HAP-1 (cell line): ENCODE measurements around the gene JMJD8.
"Not testable (repeated sequence)": the region's sequence is repeated elsewhere in the genome, so short reads cannot be mapped to it uniquely, and the experiment has no call there.

Experiments used
- DNase-seq, 2 experiments: peaks; one replicate each; pipeline ENCODE4 v3.0.0-alpha.2; 2016 to 2020; ENCODE audit warnings: low spot score in 2 of 2
- H3K27me3 ChIP-seq: fragments of 250-450 bp; sonication (Bioruptor Pico); 2 replicates; pipeline ENCODE4 v1.5.1; 2020; ENCODE audit warnings: low read depth, mild to moderate bottlenecking, moderate library complexity
- H3K36me3 ChIP-seq: fragments of 250-450 bp; sonication (Bioruptor Pico); replicated peaks from 2 replicates; pipeline ENCODE4 v1.5.1; 2020; ENCODE audit warnings: mild to moderate bottlenecking
- H3K4me1 ChIP-seq: fragments of 250-450 bp; sonication (Bioruptor Pico); 2 replicates; pipeline ENCODE4 v1.5.1; 2020; ENCODE audit warnings: mild to moderate bottlenecking
- H3K4me3 ChIP-seq: fragments of 250-450 bp; sonication (Bioruptor Pico); 2 replicates; pipeline ENCODE4 v1.5.1; 2020; ENCODE audit warnings: mild to moderate bottlenecking, moderate library complexity
- H3K9me3 ChIP-seq: fragments of 250-450 bp; sonication (Bioruptor Pico); 2 replicates; pipeline ENCODE4 v1.5.1; 2020; ENCODE audit warnings: mild to moderate bottlenecking, moderate library complexity
- in situ Hi-C: fragments of 300-500 bp; cut with MboI; formaldehyde crosslinking; loops from 3 replicates; pipeline ENCODE4 v1.14.3; 2020; ENCODE audit warnings: low sequenced_read_pairs, inconsistent platforms, mixed read lengths

The JMJD8 gene

DNA sequence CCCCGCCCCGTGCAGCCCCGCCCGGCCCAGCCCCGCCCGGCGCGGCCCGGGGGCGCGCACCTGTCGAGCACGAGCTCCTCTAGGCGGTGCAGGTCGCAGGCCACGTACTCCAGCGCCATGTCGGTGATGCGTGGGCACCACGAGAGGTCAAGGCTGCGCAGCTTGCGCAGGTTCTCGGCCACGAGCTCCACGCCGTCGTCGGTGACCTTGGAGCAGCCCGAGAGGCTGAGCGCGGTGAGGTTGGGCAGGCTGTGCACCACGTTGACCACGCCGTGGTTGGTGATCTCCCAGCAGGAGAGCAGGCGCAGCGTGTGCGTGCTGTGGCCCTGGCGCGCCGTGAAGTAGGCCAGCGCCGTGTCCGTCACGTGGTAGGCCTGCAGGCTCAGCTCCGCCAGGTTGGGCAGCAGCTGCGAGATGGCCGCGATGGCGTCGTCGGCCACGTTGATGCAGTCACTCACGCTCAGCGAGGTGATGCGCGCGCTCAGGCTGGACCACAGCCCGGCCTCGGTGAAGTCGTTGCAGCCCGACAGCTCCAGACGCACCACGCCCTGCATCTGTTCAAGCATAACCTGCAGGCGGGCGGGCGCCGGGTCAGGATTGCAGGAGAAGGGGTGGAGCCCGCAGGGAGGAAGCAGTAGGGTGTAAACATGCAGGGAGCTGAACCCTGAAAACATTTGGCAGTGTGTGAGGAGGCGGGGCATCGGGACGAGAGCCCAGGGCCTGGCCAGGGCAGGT, 11.4 kb upstream of the JMJD8 start:
- Histone ChIP-seq H3K9me3 (no peaks in the 10 kb centered on the region), H3K4me3 (peak overlapping the region; percentile 38), H3K36me3 (no peaks in the 10 kb centered on the region), H3K4me1 (peaks cover 9% of the 10 kb centered on the region), H3K27me3 (peaks cover 6% of the 10 kb centered on the region; the same call in 1 of the 2 replicates)
- in situ Hi-C loops = no loop called here
- peak in 1 of 2 experiments; percentile 74 for DNase-seq

DNA sequence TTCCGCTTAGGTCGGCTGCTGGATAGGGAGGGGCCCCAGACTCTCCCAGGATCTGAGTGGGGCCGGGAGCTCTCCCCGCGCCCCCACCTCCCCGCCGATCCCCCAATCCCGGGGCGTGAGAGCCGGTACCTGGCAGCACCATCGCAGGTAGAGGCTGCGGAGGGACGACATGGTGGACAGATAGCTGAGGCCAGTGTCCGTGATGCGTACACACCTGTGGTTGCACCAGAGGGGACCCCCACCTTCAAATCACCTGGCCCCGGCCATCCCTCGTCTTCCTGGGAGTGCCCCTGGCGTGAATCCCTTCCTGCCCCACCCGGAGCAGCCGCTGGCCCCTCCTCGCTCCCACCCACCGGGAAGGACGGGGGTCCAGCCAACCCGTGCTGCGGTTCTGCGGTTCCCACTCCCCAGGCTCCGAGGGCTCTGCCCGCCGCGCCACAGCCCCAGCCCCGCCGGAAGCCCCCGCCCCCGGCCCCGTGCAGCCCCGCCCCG, 10.8 kb upstream of the JMJD8 start:
- no peak for DNase-seq
- Histone ChIP-seq H3K9me3 (no peaks in the 10 kb centered on the region), H3K4me3 (peak overlapping the region; percentile 38), H3K4me1 (peaks cover 11% of the 10 kb centered on the region), H3K36me3 (no peaks in the 10 kb centered on the region), H3K27me3 (peaks cover under 1% of the 10 kb centered on the region; the same call in 1 of the 2 replicates)
- in situ Hi-C loops = no loop called here

DNA sequence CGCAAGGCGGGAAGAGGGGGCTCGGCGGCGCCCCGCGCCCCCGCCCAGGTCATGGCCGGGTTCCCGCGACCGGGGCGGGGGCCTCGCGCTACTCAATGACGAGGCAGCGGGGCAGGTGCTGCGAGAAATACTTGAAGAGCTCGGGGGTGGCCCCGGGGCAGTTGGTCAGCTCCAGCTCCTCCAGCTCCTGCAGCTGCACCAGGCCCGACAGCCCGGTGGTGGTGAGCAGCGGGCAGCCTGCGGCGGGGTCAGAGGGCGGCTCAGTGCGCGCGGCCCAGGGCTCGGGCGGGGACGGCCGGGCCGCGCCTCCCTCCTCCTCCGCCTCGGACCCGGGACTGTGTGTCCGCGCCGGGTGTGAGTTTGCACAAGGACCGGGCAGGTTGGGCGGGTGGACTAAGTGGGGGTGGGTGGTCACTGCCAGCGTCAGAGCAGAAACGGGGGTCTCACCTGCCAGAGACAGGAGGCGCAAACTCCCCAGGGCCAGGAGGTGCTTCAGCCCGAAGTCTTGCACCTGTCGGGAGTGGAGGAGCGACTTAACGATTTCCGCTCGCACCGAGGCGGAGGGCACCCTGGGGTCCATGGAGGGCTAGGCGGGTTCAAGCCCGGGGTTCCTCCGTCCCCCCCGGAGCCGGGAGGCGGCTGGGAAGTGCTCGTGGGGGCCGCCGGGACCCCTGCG, 10.2 kb upstream of the JMJD8 start:
- no peaks in the 10 kb centered on the region for H3K36me3 ChIP-seq
- peak overlapping the region; percentile 38 for H3K4me3 ChIP-seq
- in situ Hi-C loops = no loop called here
- DNase-seq = no peak
- H3K4me1 ChIP-seq = peaks cover 14% of the 10 kb centered on the region
- H3K9me3 ChIP-seq = no peaks in the 10 kb centered on the region
- H3K27me3 ChIP-seq = no peaks in the 10 kb centered on the region; the same call in 1 of the 2 replicates

DNA sequence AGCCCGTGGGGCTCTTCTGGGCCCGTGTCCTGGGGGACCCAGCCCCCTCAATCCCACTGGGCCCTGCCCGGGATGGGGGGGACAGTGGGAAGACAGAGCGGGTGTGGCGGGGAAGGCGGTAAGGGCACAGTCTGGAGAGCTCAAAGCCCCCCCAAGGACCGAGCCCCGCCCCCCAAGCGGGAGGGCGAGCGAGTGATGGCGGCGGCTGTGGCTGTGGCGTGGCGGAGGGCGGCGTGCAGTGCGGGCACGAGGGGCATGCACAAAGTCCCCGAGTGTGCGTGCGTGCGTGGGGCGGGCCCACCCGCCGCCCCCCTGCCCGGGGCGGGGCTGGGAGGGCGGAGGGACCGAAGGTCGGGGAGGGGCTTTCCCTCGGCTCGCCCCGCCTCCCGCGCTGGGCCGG, 9.6 kb upstream of the JMJD8 start:
- no peaks in the 10 kb centered on the region; the same call in 1 of the 2 replicates for H3K27me3 ChIP-seq
- H3K36me3 ChIP-seq = no peaks in the 10 kb centered on the region; the same call in 1 of the 2 replicates
- H3K9me3 ChIP-seq = no peaks in the 10 kb centered on the region
- in situ Hi-C loops = no loop called here
- peaks cover 17% of the 10 kb centered on the region for H3K4me1 ChIP-seq
- no peak for DNase-seq
- no peak overlapping the region for H3K4me3 ChIP-seq

DNA sequence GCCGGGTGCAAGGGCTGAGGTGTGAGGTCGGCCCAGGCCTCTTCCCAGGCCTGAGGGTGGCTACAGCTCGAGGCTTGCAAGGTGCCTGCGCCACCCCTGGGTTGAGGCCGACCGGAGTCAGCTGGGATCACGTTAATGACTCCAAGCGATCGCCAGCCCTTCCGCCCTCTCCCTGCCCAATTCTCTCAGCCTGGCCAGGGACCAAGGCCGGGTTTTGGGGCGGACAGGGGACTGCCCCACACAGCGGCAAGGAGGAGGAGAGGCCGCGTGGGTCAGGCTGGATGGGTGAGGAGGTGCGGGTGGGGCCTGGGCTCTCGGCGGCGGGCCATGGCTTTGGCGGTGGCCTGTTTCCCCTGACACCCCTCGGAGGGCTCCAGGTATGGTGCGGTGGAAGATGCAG, 9.2 kb upstream of the JMJD8 start:
- H3K27me3 ChIP-seq = no peaks in the 10 kb centered on the region; the same call in 1 of the 2 replicates
- H3K9me3 ChIP-seq = no peaks in the 10 kb centered on the region
- no peak overlapping the region for H3K4me3 ChIP-seq
- DNase-seq = no peak
- H3K36me3 ChIP-seq = no peaks in the 10 kb centered on the region; the same call in 1 of the 2 replicates
- in situ Hi-C loops = no loop called here
- H3K4me1 ChIP-seq = peaks cover 17% of the 10 kb centered on the region

DNA sequence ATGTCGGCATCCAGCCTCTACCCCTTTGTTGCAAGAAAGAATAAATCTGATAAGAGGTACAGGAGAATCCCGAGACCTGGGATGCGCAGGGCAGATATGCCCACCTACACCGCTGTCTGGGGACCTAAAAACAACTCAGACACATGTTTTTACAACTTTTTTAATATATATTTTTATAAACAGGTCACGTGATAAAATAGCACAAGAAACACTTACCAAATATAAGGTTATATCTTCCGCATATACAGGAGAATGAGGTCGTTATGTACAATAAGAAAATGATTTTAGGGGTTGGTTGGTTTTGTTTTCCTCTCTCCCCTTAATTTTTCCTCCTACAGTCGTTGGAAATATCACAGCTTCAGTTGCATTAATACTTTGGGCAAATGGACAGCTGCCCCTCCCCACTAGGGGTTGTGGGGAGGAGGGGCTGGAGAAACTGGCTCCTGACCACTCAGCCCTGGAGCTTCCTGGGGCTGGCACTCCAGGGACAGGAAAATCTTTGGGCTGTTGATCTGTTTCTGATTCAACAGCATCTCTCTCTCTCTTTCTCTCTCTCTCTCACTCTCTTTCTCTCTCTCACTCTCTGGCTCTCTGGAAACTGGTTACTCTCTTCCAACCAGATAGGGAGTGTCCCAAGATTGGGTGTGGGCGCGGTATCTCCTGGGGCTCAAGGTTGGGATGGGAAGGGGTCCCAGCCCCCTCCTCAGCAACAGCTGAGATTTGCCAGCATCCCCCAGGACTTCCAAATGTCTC, 8.4 kb upstream of the JMJD8 start:
- no peaks in the 10 kb centered on the region for H3K9me3 ChIP-seq
- in situ Hi-C loops = no loop called here
- DNase-seq = no peak
- peaks cover under 1% of the 10 kb centered on the region for H3K36me3 ChIP-seq
- H3K4me3 ChIP-seq = no peak overlapping the region
- no peaks in the 10 kb centered on the region; the same call in 1 of the 2 replicates for H3K27me3 ChIP-seq
- peaks cover 17% of the 10 kb centered on the region for H3K4me1 ChIP-seq

DNA sequence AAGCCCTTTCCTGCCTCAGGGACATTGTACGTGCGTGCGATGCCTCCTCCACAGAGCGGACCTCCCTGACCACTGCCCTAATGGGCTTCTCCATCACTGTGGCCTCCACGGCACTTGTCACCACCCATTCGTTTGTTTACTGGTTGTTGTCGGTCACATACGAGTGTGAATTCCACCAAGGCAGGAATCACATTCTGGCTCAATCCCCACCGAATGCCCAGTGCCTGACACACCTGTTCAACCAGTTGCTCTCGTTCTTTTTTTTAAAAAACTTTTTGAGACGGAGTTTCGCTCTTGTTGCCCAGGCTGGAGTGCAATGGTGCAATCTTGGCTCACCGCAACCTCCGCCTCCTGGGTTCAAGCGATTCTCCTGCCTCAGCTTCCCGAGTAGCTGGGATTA, 7.1 kb upstream of the JMJD8 start:
- H3K4me1 ChIP-seq = peaks cover 17% of the 10 kb centered on the region
- in situ Hi-C loops, H3K9me3 ChIP-seq, H3K27me3 ChIP-seq, H3K4me3 ChIP-seq, DNase-seq: not testable (repeated sequence)
- H3K36me3 ChIP-seq = peaks cover 14% of the 10 kb centered on the region

DNA sequence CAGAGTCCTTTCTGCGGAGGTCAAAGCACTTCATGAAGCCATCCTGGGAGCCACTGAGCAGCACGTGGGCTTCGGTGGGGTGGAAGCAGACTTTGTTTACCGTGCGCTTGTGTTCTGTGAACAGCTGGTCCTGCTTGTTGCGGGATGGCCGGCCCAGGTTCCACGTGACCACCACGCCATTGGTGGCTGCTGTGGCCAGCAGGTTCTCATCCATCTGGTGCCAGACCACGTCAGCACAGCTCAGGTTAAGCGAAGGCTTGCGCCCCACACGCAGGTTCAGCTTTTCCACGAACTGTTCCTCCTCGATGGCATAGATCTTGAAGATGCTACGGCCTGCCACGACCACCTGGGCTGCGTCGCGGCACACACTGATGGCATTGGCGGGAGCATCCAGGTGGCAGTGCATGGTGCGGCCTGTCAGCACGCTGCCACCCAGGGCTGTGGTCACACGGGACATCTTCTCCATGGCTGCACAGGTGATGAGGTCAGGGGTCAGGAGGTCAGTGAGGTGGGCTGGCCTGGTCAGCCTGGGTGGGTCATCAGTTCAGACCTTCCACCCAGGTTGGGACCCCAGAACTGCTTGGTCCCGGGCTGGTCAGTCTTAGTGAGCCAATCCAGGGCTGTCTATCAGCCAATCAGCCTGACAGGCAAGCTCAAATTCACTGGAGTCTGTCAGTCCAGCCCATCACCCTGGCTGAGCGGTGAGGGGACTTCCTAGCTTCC, 5.2 kb upstream of the JMJD8 start:
- no peak for DNase-seq
- peaks cover 23% of the 10 kb centered on the region for H3K36me3 ChIP-seq
- no peaks in the 10 kb centered on the region for H3K9me3 ChIP-seq
- peaks cover 10% of the 10 kb centered on the region for H3K4me1 ChIP-seq
- peak overlapping the region; percentile 93 for H3K4me3 ChIP-seq
- in situ Hi-C loops = no loop called here
- no peaks in the 10 kb centered on the region; the same call in 1 of the 2 replicates for H3K27me3 ChIP-seq

DNA sequence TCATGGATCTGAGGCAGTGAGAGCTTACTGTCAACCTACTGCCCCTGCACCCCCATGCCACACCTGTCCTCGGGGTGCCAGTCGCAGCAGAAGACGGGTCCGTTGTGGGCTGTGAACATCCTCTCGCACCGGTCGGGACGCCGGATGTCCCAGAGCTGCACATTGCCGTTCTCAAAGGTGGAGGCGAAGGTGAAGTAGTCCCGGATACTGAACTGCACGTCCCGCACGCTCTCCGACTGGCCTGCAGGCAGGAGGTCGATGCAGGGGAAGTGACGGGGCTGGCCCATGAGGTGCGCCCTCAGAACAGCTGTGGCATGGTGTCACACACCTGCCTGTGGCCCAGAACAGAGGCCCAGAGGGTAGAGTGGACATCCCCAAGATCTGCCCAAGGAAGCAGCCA, 3.4 kb upstream of the JMJD8 start:
- Histone ChIP-seq H3K36me3 (peaks cover 33% of the 10 kb centered on the region), H3K9me3 (no peaks in the 10 kb centered on the region), H3K4me1 (peaks cover 16% of the 10 kb centered on the region), H3K27me3 (no peaks in the 10 kb centered on the region; the same call in 1 of the 2 replicates), H3K4me3 (no peak overlapping the region)
- DNase-seq = no peak
- in situ Hi-C loops = no loop called here

DNA sequence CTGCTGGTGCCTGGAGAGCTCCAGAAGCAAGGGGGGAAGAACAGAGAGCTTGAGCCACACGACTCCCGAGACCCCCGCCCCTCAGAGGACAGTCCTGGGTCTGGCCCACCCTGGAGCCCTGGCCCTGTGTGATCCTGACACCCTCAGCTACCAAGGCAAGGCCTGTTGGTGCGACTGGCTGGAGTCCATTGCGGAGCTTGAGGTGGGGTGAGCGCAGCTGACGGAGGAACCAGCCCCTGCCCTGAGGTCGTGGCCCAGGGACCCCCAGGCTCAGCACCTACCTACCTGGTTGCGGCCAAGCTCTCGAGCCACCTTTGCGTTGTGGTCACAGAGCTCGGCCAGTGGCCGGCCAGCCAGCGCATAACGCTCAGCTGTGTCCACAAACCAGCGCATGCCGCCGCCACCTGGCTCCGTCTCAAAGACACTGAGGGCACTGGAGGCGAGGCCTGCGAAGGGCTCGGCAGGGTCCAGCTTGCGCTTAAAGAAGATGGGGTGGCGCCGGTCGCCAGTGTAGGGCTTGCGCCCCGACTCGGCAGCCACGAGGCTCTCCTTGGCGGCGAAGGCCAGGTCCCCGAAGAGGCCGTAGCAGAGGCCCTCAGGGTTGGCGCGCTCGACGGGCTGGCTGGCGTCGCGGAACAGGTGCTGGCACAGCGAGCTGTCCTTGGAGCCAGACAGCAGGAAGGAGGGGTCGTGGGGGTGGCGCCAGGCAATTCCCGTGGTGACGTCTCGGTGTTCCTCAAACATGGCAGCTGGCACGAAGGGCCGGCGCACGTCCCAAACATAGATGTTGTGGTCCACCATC, 2.5 kb upstream of the JMJD8 start:
- in situ Hi-C loops = no loop called here
- Histone ChIP-seq H3K36me3 (peaks cover 41% of the 10 kb centered on the region), H3K4me1 (peaks cover 22% of the 10 kb centered on the region)

DNA sequence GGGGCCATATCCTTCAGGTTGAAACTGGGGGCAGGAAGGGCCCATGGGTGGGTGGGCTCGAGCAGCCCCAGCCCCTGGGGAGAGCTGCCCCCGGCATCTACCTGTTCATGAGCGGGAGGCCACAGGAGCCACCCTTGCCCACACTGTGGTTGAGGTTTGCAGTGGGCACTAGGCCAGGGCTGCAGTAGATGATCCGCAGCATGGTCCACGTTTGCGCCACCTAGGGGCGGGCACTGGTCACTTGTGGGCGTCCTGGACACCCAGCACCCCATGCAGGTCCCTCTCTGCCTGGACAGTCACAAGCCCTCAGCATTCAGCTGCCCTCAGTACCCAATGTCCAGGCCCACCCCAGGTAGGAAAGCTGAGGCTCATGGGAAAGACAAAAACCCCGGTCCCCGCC, 1.8 kb upstream of the JMJD8 start:
- Histone ChIP-seq H3K27me3 (no peaks in the 10 kb centered on the region), H3K4me1 (peaks cover 29% of the 10 kb centered on the region), H3K36me3 (peaks cover 48% of the 10 kb centered on the region), H3K4me3 (no peak overlapping the region), H3K9me3 (no peaks in the 10 kb centered on the region)
- peak in 1 of 2 experiments; percentile 79 for DNase-seq
- in situ Hi-C loops = no loop called here

More for the DNA sequence above, 2.5 kb upstream of the JMJD8 start:
- DNase-seq = no peak
- Histone ChIP-seq H3K4me3 (no peak overlapping the region), H3K27me3 (no peaks in the 10 kb centered on the region), H3K9me3 (no peaks in the 10 kb centered on the region)

DNA sequence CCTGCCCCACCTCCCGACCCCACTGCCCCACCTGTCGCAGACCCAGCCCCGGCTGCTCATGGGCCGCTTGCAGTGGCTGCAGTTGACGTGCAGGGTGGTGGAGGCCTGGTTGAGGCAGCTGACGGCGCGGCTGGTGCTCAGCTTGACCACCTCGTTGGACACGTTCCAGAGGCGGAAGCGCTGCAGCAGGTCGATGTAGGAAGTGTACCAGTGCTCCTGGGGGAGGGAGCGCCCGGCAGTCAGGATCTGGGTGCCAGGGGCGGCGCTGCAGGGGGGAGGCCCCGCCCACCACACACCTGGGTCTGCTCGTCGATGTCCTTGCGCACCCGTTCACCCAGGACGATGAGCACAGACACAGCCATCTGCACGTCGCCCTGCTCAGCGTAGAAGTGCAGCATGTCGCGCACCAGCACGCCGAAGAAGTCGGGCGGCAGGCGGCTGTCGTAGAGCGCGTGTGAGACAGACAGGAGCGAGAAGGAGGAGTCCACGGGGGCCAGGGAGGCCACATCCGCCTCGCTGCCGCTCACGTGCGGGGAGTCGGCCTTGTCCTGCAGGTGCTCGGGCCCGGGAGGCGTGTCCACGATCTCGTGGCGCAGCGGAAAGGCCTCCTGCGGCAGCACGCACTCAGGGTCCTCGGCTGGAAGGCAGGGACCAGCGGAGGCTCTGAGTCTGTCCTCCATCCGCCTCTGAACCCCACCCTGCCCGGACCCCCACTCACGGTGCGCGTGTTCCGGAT, 995 bp upstream of the JMJD8 start:
- DNase-seq = no peak
- Histone ChIP-seq H3K36me3 (peaks cover 49% of the 10 kb centered on the region), H3K27me3 (no peaks in the 10 kb centered on the region), H3K9me3 (no peaks in the 10 kb centered on the region), H3K4me1 (peaks cover 26% of the 10 kb centered on the region), H3K4me3 (no peak overlapping the region)
- in situ Hi-C loops = no loop called here
